ENCODE results near the gene RILPL1.

GRCh38 chr12:123472438-123472849 is 61.1 kb downstream of the RILPL1 start:
- TF ChIP-seq RAD21 (IDR thresholded peaks at IDR 0.05; ENCODE audit: low read length) (no peak), POLR2A (IDR thresholded peaks at IDR 0.05; ENCODE audit: low read depth, low read length) (no peak), RFX5 (IDR thresholded peaks at IDR 0.05; ENCODE audit: low read depth, low read length) (no peak), SMC3 (IDR thresholded peaks at IDR 0.05; ENCODE audit: low read depth, low read length) (no peak), MXI1 (IDR thresholded peaks at IDR 0.05; ENCODE audit: borderline replicate concordance, low read depth, low read length) (no peak), FOS (IDR thresholded peaks at IDR 0.05; ENCODE audit: low read depth, low read length) (no peak), CEBPB (IDR thresholded peaks at IDR 0.05; ENCODE audit: low read depth, low read length) (no peak), BHLHE40 (IDR thresholded peaks at IDR 0.05; ENCODE audit: low read depth, low read length) (no peak), RCOR1 (IDR thresholded peaks at IDR 0.05; ENCODE audit: insufficient replicate concordance, low read length) (no peak), MAFK (IDR thresholded peaks at IDR 0.05; ENCODE audit: low read depth, low read length) (no peak), MAZ (IDR thresholded peaks at IDR 0.05; ENCODE audit: borderline replicate concordance, low read depth, low read length) (no peak)
- TF ChIP-seq, protein P1, sequence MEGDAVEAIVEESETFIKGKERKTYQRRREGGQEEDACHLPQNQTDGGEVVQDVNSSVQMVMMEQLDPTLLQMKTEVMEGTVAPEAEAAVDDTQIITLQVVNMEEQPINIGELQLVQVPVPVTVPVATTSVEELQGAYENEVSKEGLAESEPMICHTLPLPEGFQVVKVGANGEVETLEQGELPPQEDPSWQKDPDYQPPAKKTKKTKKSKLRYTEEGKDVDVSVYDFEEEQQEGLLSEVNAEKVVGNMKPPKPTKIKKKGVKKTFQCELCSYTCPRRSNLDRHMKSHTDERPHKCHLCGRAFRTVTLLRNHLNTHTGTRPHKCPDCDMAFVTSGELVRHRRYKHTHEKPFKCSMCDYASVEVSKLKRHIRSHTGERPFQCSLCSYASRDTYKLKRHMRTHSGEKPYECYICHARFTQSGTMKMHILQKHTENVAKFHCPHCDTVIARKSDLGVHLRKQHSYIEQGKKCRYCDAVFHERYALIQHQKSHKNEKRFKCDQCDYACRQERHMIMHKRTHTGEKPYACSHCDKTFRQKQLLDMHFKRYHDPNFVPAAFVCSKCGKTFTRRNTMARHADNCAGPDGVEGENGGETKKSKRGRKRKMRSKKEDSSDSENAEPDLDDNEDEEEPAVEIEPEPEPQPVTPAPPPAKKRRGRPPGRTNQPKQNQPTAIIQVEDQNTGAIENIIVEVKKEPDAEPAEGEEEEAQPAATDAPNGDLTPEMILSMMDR (conservative IDR thresholded peaks at IDR 0.05; ENCODE audit: low read depth, low read length): no peak
- TF ChIP-seq, protein P2, sequence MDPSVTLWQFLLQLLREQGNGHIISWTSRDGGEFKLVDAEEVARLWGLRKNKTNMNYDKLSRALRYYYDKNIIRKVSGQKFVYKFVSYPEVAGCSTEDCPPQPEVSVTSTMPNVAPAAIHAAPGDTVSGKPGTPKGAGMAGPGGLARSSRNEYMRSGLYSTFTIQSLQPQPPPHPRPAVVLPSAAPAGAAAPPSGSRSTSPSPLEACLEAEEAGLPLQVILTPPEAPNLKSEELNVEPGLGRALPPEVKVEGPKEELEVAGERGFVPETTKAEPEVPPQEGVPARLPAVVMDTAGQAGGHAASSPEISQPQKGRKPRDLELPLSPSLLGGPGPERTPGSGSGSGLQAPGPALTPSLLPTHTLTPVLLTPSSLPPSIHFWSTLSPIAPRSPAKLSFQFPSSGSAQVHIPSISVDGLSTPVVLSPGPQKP (IDR thresholded peaks at IDR 0.05; ENCODE audit: borderline replicate concordance, low read depth, low read length): no peak
- TF ChIP-seq, protein P3, sequence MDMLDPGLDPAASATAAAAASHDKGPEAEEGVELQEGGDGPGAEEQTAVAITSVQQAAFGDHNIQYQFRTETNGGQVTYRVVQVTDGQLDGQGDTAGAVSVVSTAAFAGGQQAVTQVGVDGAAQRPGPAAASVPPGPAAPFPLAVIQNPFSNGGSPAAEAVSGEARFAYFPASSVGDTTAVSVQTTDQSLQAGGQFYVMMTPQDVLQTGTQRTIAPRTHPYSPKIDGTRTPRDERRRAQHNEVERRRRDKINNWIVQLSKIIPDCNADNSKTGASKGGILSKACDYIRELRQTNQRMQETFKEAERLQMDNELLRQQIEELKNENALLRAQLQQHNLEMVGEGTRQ (IDR thresholded peaks at IDR 0.05; ENCODE audit: low read depth, low read length): no peak
